Peyer's patch (tissue), 4 donors: Measurements from ENCODE around the gene BAZ1B. TPM values are rescaled to one million over a fixed set of nuclear protein-coding genes. Genes with fewer than 3 reads are reported as not detected.
"Not testable (repeated sequence)": the region's sequence is repeated elsewhere in the genome, so short reads cannot be mapped to it uniquely, and the experiment has no call there.

Source experiments
- DNase-seq, 3 donors: peaks; one replicate each; pipeline ENCODE4 v3.0.0-alpha.2; 2017 to 2019
- H3K27ac ChIP-seq, 4 donors: fragments of 200-600 bp; sonication (generic); one replicate each; pipeline ENCODE4 v1.5.1; 2016 to 2019
- H3K27me3 ChIP-seq, 2 donors: fragments of 200-600 bp; sonication (generic); one replicate each; pipeline ENCODE4 v1.5.1; 2019
- H3K36me3 ChIP-seq, 3 donors: fragments of 200-600 bp; sonication (generic); one replicate each; pipeline ENCODE4 v1.5.1; 2016 to 2019
- H3K4me1 ChIP-seq, 4 donors: fragments of 200-600 bp; sonication (generic); one replicate each; pipeline ENCODE4 v1.5.1; 2016 to 2019
- H3K4me3 ChIP-seq, 4 donors: fragments of 200-600 bp; sonication (generic); 1 replicate in 3 of 4; 2 replicates in 1 of 4; pipeline ENCODE4 v1.5.1; 2016 to 2019; ENCODE audit warnings: mild to moderate bottlenecking in 1 of 4
- H3K9me3 ChIP-seq, 4 donors: fragments of 200-600 bp; sonication (generic); one replicate each; pipeline ENCODE4 v1.5.1; 2016 to 2019; ENCODE audit warnings: mild to moderate bottlenecking in 1 of 4
- POLR2A ChIP-seq, 2 donors: fragments of 450-650 bp; IDR thresholded peaks; one replicate each; pipeline ENCODE4 v1.5.1; 2017; ENCODE audit warnings: antibody characterized with exemption in 2 of 2, mild to moderate bottlenecking in 2 of 2, moderate library complexity in 2 of 2
- total RNA-seq, 4 donors: library from RNA; depleted of rRNA; stranded (reverse); fragments of >200 nt; gene quantifications; one replicate each; pipeline ENCODE4 v1.1.0, GENCODE V29; 2016
- TF ChIP-seq, protein P1 (sequence below), 6 experiments: fragments of 450-650 bp in 4 of 6; fragments of 200-600 bp in 2 of 6; sonication (generic) in 1 of 6; IDR thresholded peaks; one replicate each; pipeline ENCODE4 v1.5.1; 2017 to 2019; ENCODE audit warnings: antibody characterized with exemption in 6 of 6, mild to moderate bottlenecking in 3 of 6, moderate library complexity in 1 of 6

BAZ1B gene
- total RNA-seq, 4 donors from 2014 or later: 38.6 to 162 (median 52.6) TPM

DNA sequence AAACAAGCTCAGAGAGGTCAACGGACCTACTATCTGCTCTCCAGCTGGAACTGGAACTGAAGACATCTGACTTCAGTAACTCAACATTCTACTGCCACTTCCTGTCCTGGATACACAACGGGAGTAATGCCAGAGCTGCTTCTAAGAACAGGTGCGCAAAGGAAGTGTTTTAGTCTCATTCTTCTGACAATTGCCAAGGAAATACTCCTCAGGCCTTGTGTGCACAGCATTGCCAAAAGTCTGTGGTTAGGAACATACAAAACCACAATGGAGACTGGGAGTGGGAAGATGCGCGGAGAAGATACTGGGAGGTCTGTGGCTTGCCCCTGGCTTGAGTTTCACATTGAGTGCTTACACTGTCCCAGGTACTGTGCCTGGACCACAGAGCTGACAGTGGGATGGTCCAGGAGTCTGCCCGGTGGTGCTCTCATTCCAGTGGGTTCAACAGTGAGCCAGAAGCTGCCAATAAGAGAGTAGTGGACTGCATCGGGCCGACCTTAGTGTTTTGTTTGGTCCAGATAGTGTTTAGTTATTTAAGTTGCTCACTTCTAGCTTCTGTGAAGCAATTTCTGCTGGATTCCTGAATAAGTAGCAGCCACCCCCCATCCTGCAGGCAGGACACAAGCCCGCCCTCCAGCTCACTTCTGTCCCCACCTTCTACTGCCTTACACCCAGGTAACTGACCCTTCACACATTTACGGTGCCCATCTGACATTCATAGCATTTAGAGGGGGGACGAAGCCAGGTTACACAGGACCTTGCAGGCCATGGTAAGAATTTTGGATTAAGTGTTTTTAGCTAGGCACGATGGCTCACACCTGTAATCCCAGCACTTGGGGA lies 46.0 kb upstream of the BAZ1B start:
- Histone ChIP-seq H3K4me1 (peaks cover 0 to 6% (median 0%) of the 10 kb centered on the region in 4 donors), H3K27me3 (no peaks in the 10 kb centered on the region), H3K27ac (peak overlapping the region in 1 of 4 donors; percentile 19), H3K4me3 (no peak overlapping the region), H3K9me3 (no peaks in the 10 kb centered on the region), H3K36me3 (peaks cover 0 to 39% (median 0%) of the 10 kb centered on the region in 3 donors)
- DNase-seq: no peak
- TF ChIP-seq, protein P1, sequence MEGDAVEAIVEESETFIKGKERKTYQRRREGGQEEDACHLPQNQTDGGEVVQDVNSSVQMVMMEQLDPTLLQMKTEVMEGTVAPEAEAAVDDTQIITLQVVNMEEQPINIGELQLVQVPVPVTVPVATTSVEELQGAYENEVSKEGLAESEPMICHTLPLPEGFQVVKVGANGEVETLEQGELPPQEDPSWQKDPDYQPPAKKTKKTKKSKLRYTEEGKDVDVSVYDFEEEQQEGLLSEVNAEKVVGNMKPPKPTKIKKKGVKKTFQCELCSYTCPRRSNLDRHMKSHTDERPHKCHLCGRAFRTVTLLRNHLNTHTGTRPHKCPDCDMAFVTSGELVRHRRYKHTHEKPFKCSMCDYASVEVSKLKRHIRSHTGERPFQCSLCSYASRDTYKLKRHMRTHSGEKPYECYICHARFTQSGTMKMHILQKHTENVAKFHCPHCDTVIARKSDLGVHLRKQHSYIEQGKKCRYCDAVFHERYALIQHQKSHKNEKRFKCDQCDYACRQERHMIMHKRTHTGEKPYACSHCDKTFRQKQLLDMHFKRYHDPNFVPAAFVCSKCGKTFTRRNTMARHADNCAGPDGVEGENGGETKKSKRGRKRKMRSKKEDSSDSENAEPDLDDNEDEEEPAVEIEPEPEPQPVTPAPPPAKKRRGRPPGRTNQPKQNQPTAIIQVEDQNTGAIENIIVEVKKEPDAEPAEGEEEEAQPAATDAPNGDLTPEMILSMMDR (IDR thresholded peaks at IDR 0.05): no peak

DNA sequence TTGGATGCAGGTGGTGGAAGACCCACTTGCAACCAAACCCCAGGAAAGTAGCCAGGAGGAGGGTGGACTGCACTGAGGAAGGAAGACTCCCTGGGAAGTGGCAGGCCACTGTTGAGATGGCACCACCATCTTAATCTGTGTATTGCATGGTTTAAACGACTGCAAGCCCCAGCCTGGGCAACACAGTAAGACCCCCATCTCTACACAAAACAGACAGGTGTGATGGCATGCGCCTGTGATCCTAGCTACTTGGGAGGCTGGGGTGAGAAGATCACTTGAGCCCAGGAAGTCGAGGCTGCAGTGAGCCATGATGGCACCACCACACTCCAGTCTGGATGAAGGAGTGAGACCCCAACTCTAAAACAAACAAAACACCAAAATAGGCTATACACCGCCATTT lies 45.0 kb upstream of the BAZ1B start:
- Histone ChIP-seq H3K27ac (no peak overlapping the region), H3K4me3 (no peak overlapping the region), H3K4me1 (peaks cover 0 to 6% (median 0%) of the 10 kb centered on the region in 4 donors), H3K36me3 (peaks cover 0 to 30% (median 0%) of the 10 kb centered on the region in 3 donors), H3K9me3 (no peaks in the 10 kb centered on the region), H3K27me3 (no peaks in the 10 kb centered on the region)
- TF ChIP-seq, protein P1 (IDR thresholded peaks at IDR 0.05): no peak
- TF ChIP-seq POLR2A (IDR thresholded peaks at IDR 0.05): no peak
- no peak for DNase-seq

GRCh38 chr7:73566431-73566830 lies 44.3 kb upstream of the BAZ1B start:
- DNase-seq, H3K27me3 ChIP-seq, H3K27ac ChIP-seq, H3K4me1 ChIP-seq, H3K9me3 ChIP-seq: not testable (repeated sequence)
- Histone ChIP-seq H3K4me3 (peak overlapping the region; percentile 19 to 46 (median 35)), H3K36me3 (peaks cover 0 to 23% (median 0%) of the 10 kb centered on the region in 3 donors)

DNA sequence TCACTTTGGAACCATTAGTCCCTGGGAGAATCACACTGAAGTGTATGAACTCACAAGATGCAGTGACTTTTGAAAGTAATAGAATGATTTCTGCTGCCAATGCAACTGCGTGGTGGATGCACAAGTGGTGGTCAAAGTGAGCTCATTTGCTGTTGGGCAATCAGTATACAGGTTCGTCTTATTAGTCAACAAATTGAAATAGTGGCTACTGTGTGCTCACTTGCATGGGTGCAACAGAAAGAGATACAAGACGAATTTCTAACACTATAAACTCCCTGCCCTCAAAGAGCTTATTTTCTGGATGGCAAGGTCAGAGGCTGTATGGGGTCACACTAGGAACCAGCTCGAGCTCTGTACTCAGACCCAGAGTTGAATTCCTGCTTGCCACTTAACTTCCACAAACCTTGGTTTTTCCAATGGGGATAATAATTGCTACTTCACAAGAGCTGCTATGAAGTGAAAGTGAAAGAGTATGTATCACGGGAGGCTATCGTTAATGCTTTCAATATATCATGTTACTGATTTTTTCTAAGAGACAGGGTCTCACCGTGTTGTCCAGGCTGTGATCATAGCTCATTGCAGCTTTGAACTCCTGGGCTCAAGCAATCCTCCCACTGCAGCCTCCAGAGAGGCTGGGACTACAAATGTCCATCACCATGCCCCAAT lies 43.7 kb upstream of the BAZ1B start:
- peak overlapping the region; percentile 19 to 46 (median 35) for H3K4me3 ChIP-seq
- H3K36me3 ChIP-seq: peaks cover 0 to 17% (median 0%) of the 10 kb centered on the region in 3 donors
- H3K27ac ChIP-seq: peak overlapping the region in 1 of 4 donors; percentile 1
- DNase-seq: no peak
- no peaks in the 10 kb centered on the region for H3K9me3 ChIP-seq
- no peaks in the 10 kb centered on the region for H3K27me3 ChIP-seq
- TF ChIP-seq, protein P1 (IDR thresholded peaks at IDR 0.05): no peak
- no peak for TF ChIP-seq POLR2A (IDR thresholded peaks at IDR 0.05)
- H3K4me1 ChIP-seq: peaks cover 0 to 6% (median 0%) of the 10 kb centered on the region in 4 donors

DNA sequence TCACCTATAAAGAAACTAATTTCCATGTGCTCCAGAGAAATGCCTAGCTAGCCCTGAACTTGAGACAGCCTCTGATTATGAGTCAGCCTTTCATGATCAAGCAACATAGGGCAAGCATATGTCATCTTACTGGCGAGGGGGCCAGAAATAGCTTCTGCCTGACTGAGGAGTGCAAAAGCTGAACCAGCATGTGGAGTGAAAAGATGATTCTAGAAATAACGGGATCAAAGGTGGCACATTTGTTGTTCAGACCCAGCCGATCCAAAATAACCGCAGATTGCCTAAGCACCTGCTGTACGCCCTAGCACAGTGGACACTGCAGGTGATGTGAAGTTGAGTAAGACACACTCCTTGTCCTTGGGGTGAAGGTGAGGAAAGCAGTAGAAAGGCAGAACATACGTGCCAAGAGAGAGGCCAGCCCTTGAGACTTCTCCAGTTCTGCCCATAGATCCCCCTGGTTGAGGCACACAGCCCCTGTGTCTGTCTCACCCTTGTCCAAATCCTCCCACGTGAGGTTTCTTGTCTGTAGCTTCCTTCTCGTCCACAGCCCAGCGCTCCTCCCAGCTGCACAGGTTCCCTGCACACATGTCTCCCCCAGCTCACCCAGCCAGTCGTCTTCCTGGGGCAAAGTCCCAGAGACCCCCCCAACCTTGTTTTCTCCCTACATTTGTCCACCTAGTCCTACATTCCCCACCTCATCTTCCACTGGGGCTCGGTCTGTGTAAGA lies 38.2 kb upstream of the BAZ1B start:
- Histone ChIP-seq H3K27me3 (no peaks in the 10 kb centered on the region), H3K9me3 (no peaks in the 10 kb centered on the region), H3K36me3 (no peaks in the 10 kb centered on the region), H3K27ac (no peak overlapping the region), H3K4me1 (peaks cover 0 to 19% (median 5%) of the 10 kb centered on the region in 4 donors), H3K4me3 (no peak overlapping the region)
- TF ChIP-seq POLR2A (IDR thresholded peaks at IDR 0.05): no peak
- TF ChIP-seq, protein P1 (IDR thresholded peaks at IDR 0.05): no peak
- DNase-seq: no peak
